Measurements from ENCODE around the gene SLC38A9.
"Not testable (repeated sequence)": the region's sequence is repeated elsewhere in the genome, so short reads cannot be mapped to it uniquely, and the experiment has no call there.

DNA sequence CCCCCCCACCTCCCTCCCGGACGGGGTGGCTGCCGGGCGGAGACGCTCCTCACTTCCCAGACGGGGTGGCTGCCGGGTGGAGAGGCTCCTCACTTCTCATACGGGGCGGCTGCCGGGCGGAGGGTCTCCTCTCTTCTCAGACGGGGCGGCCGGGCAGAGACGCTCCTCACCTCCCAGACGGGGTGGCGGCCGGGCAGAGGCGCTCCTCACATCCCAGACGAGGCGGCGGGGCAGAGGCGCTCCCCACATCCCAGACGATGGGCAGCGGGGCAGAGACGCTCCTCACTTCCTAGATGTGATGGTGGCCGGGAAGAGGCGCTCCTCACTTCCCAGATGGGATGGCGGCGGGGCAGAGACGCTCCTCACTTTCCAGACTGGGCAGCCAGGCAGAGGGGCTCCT, 15.4 kb downstream of the SLC38A9 start:
- not testable (repeated sequence) for TF ChIP-seq CHD2 (IDR thresholded peaks at IDR 0.05; ENCODE audit: low read length, partially characterized antibody); SIN3A (IDR thresholded peaks at IDR 0.05; ENCODE audit: borderline replicate concordance, low read depth, low read length); TAF1 (IDR thresholded peaks at IDR 0.05; ENCODE audit: borderline replicate concordance, low read depth, low read length)
- TF ChIP-seq, protein P1, sequence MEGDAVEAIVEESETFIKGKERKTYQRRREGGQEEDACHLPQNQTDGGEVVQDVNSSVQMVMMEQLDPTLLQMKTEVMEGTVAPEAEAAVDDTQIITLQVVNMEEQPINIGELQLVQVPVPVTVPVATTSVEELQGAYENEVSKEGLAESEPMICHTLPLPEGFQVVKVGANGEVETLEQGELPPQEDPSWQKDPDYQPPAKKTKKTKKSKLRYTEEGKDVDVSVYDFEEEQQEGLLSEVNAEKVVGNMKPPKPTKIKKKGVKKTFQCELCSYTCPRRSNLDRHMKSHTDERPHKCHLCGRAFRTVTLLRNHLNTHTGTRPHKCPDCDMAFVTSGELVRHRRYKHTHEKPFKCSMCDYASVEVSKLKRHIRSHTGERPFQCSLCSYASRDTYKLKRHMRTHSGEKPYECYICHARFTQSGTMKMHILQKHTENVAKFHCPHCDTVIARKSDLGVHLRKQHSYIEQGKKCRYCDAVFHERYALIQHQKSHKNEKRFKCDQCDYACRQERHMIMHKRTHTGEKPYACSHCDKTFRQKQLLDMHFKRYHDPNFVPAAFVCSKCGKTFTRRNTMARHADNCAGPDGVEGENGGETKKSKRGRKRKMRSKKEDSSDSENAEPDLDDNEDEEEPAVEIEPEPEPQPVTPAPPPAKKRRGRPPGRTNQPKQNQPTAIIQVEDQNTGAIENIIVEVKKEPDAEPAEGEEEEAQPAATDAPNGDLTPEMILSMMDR (IDR thresholded peaks at IDR 0.05) = not testable (repeated sequence)
